Natural killer cell (primary cell): ENCODE results near the gene NCBP3. TPM values are rescaled to one million over a fixed set of nuclear protein-coding genes. Genes with fewer than 3 reads are reported as not detected.

Source experiments
- ATAC-seq, 3 donors: fragments of 150-1000 bp in 2 of 3; fragments of 200-7000 bp in 1 of 3; cut with Tn5 transposase; 1 replicate in 1 of 3; 2 replicates in 2 of 3; pipeline ENCODE4 v1.10.0; 2021; ENCODE audit warnings: mild to moderate bottlenecking in 2 of 3, moderate library complexity in 2 of 3
- DNase-seq, 2 donors: peaks; one replicate each; pipeline versions ENCODE4 v3.0.0 to v3.0.0-alpha.2; 2013 to 2021; ENCODE audit warnings: mixed read lengths in 1 of 2
- H3K27ac ChIP-seq: one replicate; pipeline ENCODE4 v1.5.1; 2013; ENCODE audit warnings: mild to moderate bottlenecking, low read length
- H3K27me3 ChIP-seq: one replicate; pipeline ENCODE4 v1.6.1; 2013; ENCODE audit warnings: low read length; ENCODE audit not compliant: control insufficient read depth, insufficient read depth
- H3K36me3 ChIP-seq: one replicate; pipeline ENCODE4 v1.6.1; 2013; ENCODE audit warnings: low read length; ENCODE audit not compliant: control insufficient read depth, insufficient read depth
- H3K4me1 ChIP-seq: one replicate; pipeline ENCODE4 v1.6.1; 2013; ENCODE audit warnings: low read length; ENCODE audit not compliant: control insufficient read depth, insufficient read depth
- H3K4me3 ChIP-seq: one replicate; pipeline ENCODE4 v1.5.1; 2013; ENCODE audit warnings: low read length
- H3K9me3 ChIP-seq: one replicate; pipeline ENCODE4 v1.6.1; 2013; ENCODE audit warnings: low read length; ENCODE audit not compliant: control insufficient read depth, insufficient read depth
- H3K27ac Mint-ChIP-seq, 2 donors: one replicate each; pipeline ENCODE4 v1.8.0; 2022; ENCODE audit warnings: mild to moderate bottlenecking in 2 of 2, mixed read lengths in 2 of 2, moderate library complexity in 1 of 2
- H3K27me3 Mint-ChIP-seq, 2 donors: one replicate each; pipeline ENCODE4 v1.8.0; 2022; ENCODE audit warnings: low read depth in 2 of 2, mixed read lengths in 2 of 2
- H3K36me3 Mint-ChIP-seq: one replicate; pipeline ENCODE4 v1.8.0; 2022; ENCODE audit warnings: mixed read lengths
- H3K4me1 Mint-ChIP-seq, 2 donors: one replicate each; pipeline ENCODE4 v1.8.0; 2022; ENCODE audit warnings: mixed read lengths in 2 of 2
- H3K4me3 Mint-ChIP-seq: one replicate; pipeline ENCODE4 v1.8.0; 2022; ENCODE audit warnings: mild to moderate bottlenecking, moderate library complexity, mixed read lengths
- H3K9me3 Mint-ChIP-seq, 2 donors: one replicate each; pipeline ENCODE4 v1.8.0; 2022; ENCODE audit warnings: mixed read lengths in 2 of 2
- CTCF ChIP-seq: fragments of 200-600 bp; IDR thresholded peaks from one replicate; pipeline ENCODE4 v1.8.0; 2022; ENCODE audit warnings: antibody characterized with exemption
- WGBS: methylation state at CpG from one replicate; pipeline ENCODE4 v1.1.7; 2013; ENCODE audit warnings: missing lambda C conversion rate; ENCODE audit not compliant: insufficient coverage; 5-methylcytosine and 5-hydroxymethylcytosine counted together
- intact Hi-C: fragments of 100-400 bp; cut with micrococcal nuclease; formaldehyde crosslinking; loops from one replicate; pipeline ENCODE4 v1.14.2; 2022
- total RNA-seq, 4 donors: library from RNA; stranded (reverse); fragments of 120-200 nt in 1 of 4; gene quantifications; one replicate each; pipeline versions ENCODE4 v1.2.3 to v1.2.4, GENCODE V29; 2013 to 2022

Gene NCBP3
- total RNA-seq, 3 donors from 2014 or later (not counting 1 experiment from before 2014, with no cell fraction given), result 55.9 to 60.7 (median 58.1) TPM

- H3K4me1 ChIP-seq, result peaks cover 18% of the 10 kb centered on the region
Measured at GRCh38 chr17:3848229-3848835, 2.3 kb upstream of the NCBP3 start.

GRCh38 chr17:3847165-3847670 lies 1.2 kb upstream of the NCBP3 start:
- Mint-ChIP-seq H3K4me3 (peak overlapping the region; percentile 11), H3K4me1 (peaks cover 18 to 35% of the 10 kb centered on the region in 2 donors), H3K9me3 (no peaks in the 10 kb centered on the region), H3K27ac (no peak overlapping the region), H3K27me3 (peaks cover 8 to 10% of the 10 kb centered on the region in 2 donors), H3K36me3 (no peaks in the 10 kb centered on the region)
- Histone ChIP-seq H3K36me3 (no peaks in the 10 kb centered on the region), H3K27me3 (no peaks in the 10 kb centered on the region), H3K4me1 (peaks cover 18% of the 10 kb centered on the region), H3K27ac (no peak overlapping the region), H3K9me3 (no peaks in the 10 kb centered on the region), H3K4me3 (no peak overlapping the region)
- no peak for TF ChIP-seq CTCF
- DNase-seq, result no peak
- WGBS, result 98% methylated on average over 9 of the region's 9 CpGs
- intact Hi-C loops, result loop anchor here (5.0 kb wide), 1 partner anchor 50 kb away; no protein-coding TSS in a partner anchor
- ATAC-seq, result no peak

More at GRCh38 chr17:3848229-3848835, 2.3 kb upstream of the NCBP3 start:
- Mint-ChIP-seq H3K4me1 (peaks cover 18 to 34% of the 10 kb centered on the region in 2 donors), H3K4me3 (no peak overlapping the region), H3K27me3 (peaks cover 11 to 15% of the 10 kb centered on the region in 2 donors), H3K9me3 (no peaks in the 10 kb centered on the region), H3K27ac (no peak overlapping the region), H3K36me3 (no peaks in the 10 kb centered on the region)
- H3K9me3 ChIP-seq, result no peaks in the 10 kb centered on the region
- DNase-seq (no peak), ATAC-seq (no peak)
- TF ChIP-seq CTCF, result no peak
- H3K27me3 ChIP-seq, result no peaks in the 10 kb centered on the region
- H3K27ac ChIP-seq, result no peak overlapping the region
- intact Hi-C loops, result loop anchor here (5.0 kb wide), 1 partner anchor 51 kb away; no protein-coding TSS in a partner anchor
- no peak overlapping the region for H3K4me3 ChIP-seq
- no peaks in the 10 kb centered on the region for H3K36me3 ChIP-seq
- WGBS, result 72% methylated on average over 6 of the region's 9 CpGs

DNA sequence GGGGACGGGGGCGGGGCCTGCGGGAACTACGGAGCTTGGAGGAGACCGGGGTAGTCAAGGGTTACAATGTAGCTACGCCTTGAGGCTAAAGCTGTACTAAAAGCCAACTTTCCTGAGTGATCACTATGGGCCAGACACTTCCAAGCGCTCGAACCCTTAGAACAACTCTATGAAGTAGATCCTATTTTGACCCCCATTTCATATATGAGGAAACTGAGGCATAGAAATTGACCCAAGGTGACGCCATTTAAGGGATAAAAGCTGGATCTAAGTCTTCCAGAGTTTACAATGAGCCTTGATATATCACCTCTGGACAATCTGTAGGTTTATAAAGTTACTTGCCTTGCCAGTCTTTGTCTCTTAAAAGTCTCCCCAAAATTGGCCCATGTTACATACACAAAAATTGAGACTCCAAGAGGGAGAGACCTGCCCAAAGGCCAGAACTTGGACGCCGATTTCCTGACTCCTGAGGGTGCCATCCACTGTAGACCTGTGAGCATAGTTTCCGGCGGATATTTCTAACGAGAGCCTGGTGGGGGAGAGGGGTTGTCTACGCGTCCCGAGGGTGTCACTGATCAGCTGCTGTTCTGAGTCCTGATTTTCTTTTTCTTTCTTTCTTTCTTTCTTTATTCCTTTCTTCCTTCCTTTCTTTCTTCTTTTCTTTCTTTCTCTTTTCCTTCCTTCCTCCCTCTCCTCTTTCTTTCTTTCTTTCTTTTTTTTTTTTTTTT lies 555 bp upstream of the NCBP3 start:
- no peaks in the 10 kb centered on the region for H3K36me3 ChIP-seq
- H3K9me3 Mint-ChIP-seq, result no peaks in the 10 kb centered on the region
- ATAC-seq, result no peak
- intact Hi-C loops, result loop anchor here (5.0 kb wide), 1 partner anchor 49 kb away; no protein-coding TSS in a partner anchor
- H3K4me3 ChIP-seq, result no peak overlapping the region
- peaks cover 2 to 4% of the 10 kb centered on the region in 2 donors for H3K27me3 Mint-ChIP-seq
- H3K4me1 Mint-ChIP-seq, result peaks cover 18 to 35% of the 10 kb centered on the region in 2 donors
- no peaks in the 10 kb centered on the region for H3K9me3 ChIP-seq
- peak overlapping the region; percentile 83 to 86 for H3K27ac Mint-ChIP-seq
- peak overlapping the region; percentile 92 for H3K4me3 Mint-ChIP-seq
- TF ChIP-seq CTCF, result peak; percentile 40
- H3K27ac ChIP-seq, result no peak overlapping the region
- no peak for DNase-seq
- H3K4me1 ChIP-seq, result peaks cover 18% of the 10 kb centered on the region
- no peaks in the 10 kb centered on the region for H3K27me3 ChIP-seq
- no peaks in the 10 kb centered on the region for H3K36me3 Mint-ChIP-seq
- WGBS, result 41% methylated on average over 15 of the region's 17 CpGs
